Mesodermal cell (in vitro differentiated cells): ENCODE results near the gene NDEL1. TPM values are rescaled to one million over a fixed set of nuclear protein-coding genes. Genes with fewer than 3 reads are reported as not detected.
"Not testable (repeated sequence)": the region's sequence is repeated elsewhere in the genome, so short reads cannot be mapped to it uniquely, and the experiment has no call there.

ENCODE experiments used
- H3K27ac ChIP-seq: 2 replicates; pipeline ENCODE4 v1.7.0; 2013; ENCODE audit warnings: mild to moderate bottlenecking, low read depth, low read length, moderate library complexity; ENCODE audit not compliant: severe bottlenecking
- H3K36me3 ChIP-seq: 2 replicates; pipeline ENCODE4 v1.7.1; 2013; ENCODE audit warnings: mild to moderate bottlenecking, low read length, moderate library complexity; ENCODE audit not compliant: control insufficient read depth, insufficient read depth
- H3K4me1 ChIP-seq: one replicate; pipeline ENCODE4 v1.7.1; 2013; ENCODE audit warnings: mild to moderate bottlenecking, low read length; ENCODE audit not compliant: insufficient read depth, control insufficient read depth, poor library complexity, severe bottlenecking
- H3K4me3 ChIP-seq: 2 replicates; pipeline ENCODE4 v1.7.0; 2013; ENCODE audit warnings: low read length, control low read depth, mild to moderate bottlenecking; ENCODE audit not compliant: insufficient read depth, poor library complexity, severe bottlenecking; ENCODE audit errors: extremely low read depth
- H3K9me3 ChIP-seq: 2 replicates; pipeline ENCODE4 v1.7.1; 2013; ENCODE audit warnings: mild to moderate bottlenecking, low read length, moderate library complexity; ENCODE audit not compliant: control insufficient read depth
- WGBS, 2 experiments: methylation state at CpG; one replicate each; pipeline ENCODE4 v1.1.5; 2013; ENCODE audit warnings: missing lambda C conversion rate in 2 of 2; ENCODE audit not compliant: insufficient coverage in 2 of 2; 5-methylcytosine and 5-hydroxymethylcytosine counted together
- polyA plus RNA-seq, 2 experiments: library from polyadenylated mRNA; stranded (reverse); fragments of 50-300 nt; gene quantifications; one replicate each; pipeline ENCODE4 v1.2.3, GENCODE V29; 2013

The NDEL1 gene
- 45.7 TPM for polyA plus RNA-seq (2013, experiment 1 of 2)
- 44.0 TPM for polyA plus RNA-seq (2013, experiment 2 of 2)

GRCh38 chr17:8435245-8436168, at the start of gene NDEL1:
NDEL1 (plus strand) TSS chr17:8435884; CDS start chr17:8444272, 8,388 bp downstream.
- Histone ChIP-seq H3K9me3 (no peaks in the 10 kb centered on the region), H3K27ac (peak within 1 kb of the TSS; percentile 99), H3K4me3 (peak within 1 kb of the TSS; percentile 94), H3K4me1 (peaks cover under 1% of the 10 kb centered on the region), H3K36me3 (peaks cover 24% of the 10 kb centered on the region)
- 2 to 4% methylated on average over 52 of the region's 68 CpGs for WGBS, 2 experiments

- peaks cover 2% of the 10 kb centered on the region for H3K36me3 ChIP-seq
- H3K9me3 ChIP-seq = no peaks in the 10 kb centered on the region
- H3K4me1 ChIP-seq = peaks cover 17% of the 10 kb centered on the region
- H3K4me3 ChIP-seq = no peak overlapping the region
- 66 to 72% methylated on average over 4 to 5 of the region's 6 CpGs for WGBS, 2 experiments
- H3K27ac ChIP-seq = peak overlapping the region; percentile 41
Observed at GRCh38 chr17:8386841-8387240, 48.8 kb upstream of the NDEL1 start.

GRCh38 chr17:8387914-8388651, 47.6 kb upstream of the NDEL1 start:
- peaks cover 17% of the 10 kb centered on the region for H3K4me1 ChIP-seq
- H3K27ac ChIP-seq = no peak overlapping the region
- no peaks in the 10 kb centered on the region for H3K9me3 ChIP-seq
- 84 to 96% methylated on average over 5 of the region's 7 CpGs for WGBS, 2 experiments
- no peaks in the 10 kb centered on the region for H3K36me3 ChIP-seq
- H3K4me3 ChIP-seq = no peak overlapping the region

GRCh38 chr17:8391711-8392110, 44.0 kb upstream of the NDEL1 start:
- H3K27ac ChIP-seq = no peak overlapping the region
- no peaks in the 10 kb centered on the region for H3K36me3 ChIP-seq
- H3K4me1 ChIP-seq = peaks cover 5% of the 10 kb centered on the region
- 59 to 63% methylated on average over 6 to 9 of the region's 9 CpGs for WGBS, 2 experiments
- H3K4me3 ChIP-seq = no peak overlapping the region
- no peaks in the 10 kb centered on the region for H3K9me3 ChIP-seq

GRCh38 chr17:8392274-8392673, 43.4 kb upstream of the NDEL1 start:
- no peaks in the 10 kb centered on the region for H3K36me3 ChIP-seq
- H3K9me3 ChIP-seq = no peaks in the 10 kb centered on the region
- no peak overlapping the region for H3K4me3 ChIP-seq
- H3K27ac ChIP-seq = no peak overlapping the region
- 85 to 90% methylated on average over 17 to 18 of the region's 18 CpGs for WGBS, 2 experiments
- H3K4me1 ChIP-seq = no peaks in the 10 kb centered on the region

GRCh38 chr17:8392674-8393469, 42.8 kb upstream of the NDEL1 start:
- H3K4me3 ChIP-seq = no peak overlapping the region
- H3K36me3 ChIP-seq = no peaks in the 10 kb centered on the region
- H3K4me1 ChIP-seq = no peaks in the 10 kb centered on the region
- H3K9me3 ChIP-seq = no peaks in the 10 kb centered on the region
- 92 to 93% methylated on average over 35 to 46 of the region's 46 CpGs for WGBS, 2 experiments
- H3K27ac ChIP-seq = no peak overlapping the region

- Histone ChIP-seq H3K4me3 (no peak overlapping the region), H3K9me3 (no peaks in the 10 kb centered on the region), H3K27ac (no peak overlapping the region), H3K4me1 (no peaks in the 10 kb centered on the region), H3K36me3 (no peaks in the 10 kb centered on the region)
- 93 to 94% methylated on average over 3 to 4 of the region's 8 CpGs for WGBS, 2 experiments
Observed at GRCh38 chr17:8393470-8394231, 42.0 kb upstream of the NDEL1 start.

- 88 to 91% methylated on average over 7 to 8 of the region's 9 CpGs for WGBS, 2 experiments
- not testable (repeated sequence) for H3K4me3 ChIP-seq, H3K36me3 ChIP-seq, H3K27ac ChIP-seq, H3K4me1 ChIP-seq, H3K9me3 ChIP-seq
Observed at GRCh38 chr17:8394497-8394896, 41.2 kb upstream of the NDEL1 start.

GRCh38 chr17:8397636-8398035, 38.0 kb upstream of the NDEL1 start, which contains the start of gene RNF222:
RNF222 (minus strand) TSS chr17:8397827; CDS start chr17:8393461, 4,366 bp downstream.
- H3K27ac ChIP-seq = no peak within 1 kb of the TSS
- H3K9me3 ChIP-seq = no peaks in the 10 kb centered on the region
- 77 to 80% methylated on average over 11 to 13 of the region's 13 CpGs for WGBS, 2 experiments
- H3K4me1 ChIP-seq = no peaks in the 10 kb centered on the region
- no peak within 1 kb of the TSS for H3K4me3 ChIP-seq
- no peaks in the 10 kb centered on the region for H3K36me3 ChIP-seq

GRCh38 chr17:8398980-8399379, 36.7 kb upstream of the NDEL1 start:
- no peak overlapping the region for H3K27ac ChIP-seq
- no peak overlapping the region for H3K4me3 ChIP-seq
- H3K4me1 ChIP-seq = no peaks in the 10 kb centered on the region
- no peaks in the 10 kb centered on the region for H3K36me3 ChIP-seq
- WGBS, 2 experiments = 64 to 84% methylated on average over 4 to 5 of the region's 6 CpGs
- H3K9me3 ChIP-seq = no peaks in the 10 kb centered on the region
